ENCODE data around the gene COPS2. TPM values are rescaled to one million over a fixed set of nuclear protein-coding genes. Genes with fewer than 3 reads are reported as not detected.

Gene COPS2
- polyA plus RNA-seq, 1 of the 3 experiments (the other 2 are of a cell fraction): 21.3 TPM

DNA sequence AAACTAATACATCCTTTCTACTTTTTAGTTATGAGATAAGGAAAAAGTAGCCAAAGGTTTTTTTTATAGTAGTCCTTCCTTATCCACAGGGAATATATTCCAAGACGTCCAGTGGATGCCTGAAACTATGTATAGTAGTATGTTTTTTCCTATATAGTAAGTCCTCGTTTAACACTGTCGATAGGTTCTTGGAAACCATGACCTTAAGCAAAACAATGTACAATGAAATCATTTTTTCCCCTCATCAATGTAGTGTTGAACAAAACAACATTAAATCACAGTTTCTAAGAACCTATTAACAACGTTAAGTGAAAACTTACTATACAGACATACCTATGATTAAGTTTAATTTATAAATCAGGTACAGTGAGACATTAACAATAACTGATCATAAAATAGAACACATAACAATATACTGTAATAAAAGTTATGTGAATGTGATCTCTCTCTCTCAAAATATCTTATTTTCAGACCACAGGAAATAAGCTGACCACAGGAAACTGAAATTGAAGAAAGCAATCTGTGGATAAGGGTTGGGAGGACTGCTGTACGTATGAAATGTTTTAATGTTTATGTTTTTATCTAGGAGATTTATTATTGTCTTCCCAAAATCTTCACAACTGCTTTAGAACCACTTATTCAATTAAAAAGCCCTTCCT lies 20.6 kb downstream of the COPS2 start:
- H2AFZ ChIP-seq (ENCODE audit: low read depth): no peak overlapping the region
- POLR2A ChIA-PET: no interaction called here
- H4K20me1 ChIP-seq (ENCODE audit: insufficient read depth): no peaks in the 10 kb centered on the region
- H3K79me2 ChIP-seq (ENCODE audit: insufficient read depth): peaks cover 28% of the 10 kb centered on the region
- peaks cover 0 to 40% of the 10 kb centered on the region in 2 experiments; a peak in 2 of 4 replicates for H3K4me1 ChIP-seq (ENCODE audit: control insufficient read depth in 1 of 2, insufficient read depth in 2 of 2, low read depth in 1 of 2, low read length in 1 of 2)
- TF ChIP-seq EP300 (IDR thresholded peaks at IDR 0.05; ENCODE audit: borderline replicate concordance in 1 of 2, low read depth in 1 of 2, low read length in 1 of 2) (no peak), FOXM1 (IDR thresholded peaks at IDR 0.05; ENCODE audit: low read depth) (no peak), YY1 (IDR thresholded peaks at IDR 0.05; ENCODE audit: low read depth) (no peak), RCOR1 (IDR thresholded peaks at IDR 0.05; ENCODE audit: low read length) (no peak), NFIC (IDR thresholded peaks at IDR 0.05; ENCODE audit: borderline replicate concordance) (no peak), NRF1 (IDR thresholded peaks at IDR 0.05; ENCODE audit: low read depth, low read length) (no peak), FOSL2 (IDR thresholded peaks at IDR 0.05; ENCODE audit: borderline replicate concordance, low read depth) (no peak), TAF1 (IDR thresholded peaks at IDR 0.05; ENCODE audit: borderline replicate concordance, low read depth, low read length) (no peak), TEAD4 (IDR thresholded peaks at IDR 0.05; ENCODE audit: borderline replicate concordance, insufficient read depth) (no peak), RXRA (IDR thresholded peaks at IDR 0.05; ENCODE audit: borderline replicate concordance, low read depth) (no peak), CHD2 (IDR thresholded peaks at IDR 0.05; ENCODE audit: low read length, partially characterized antibody) (no peak)
- TF ChIP-seq, protein P1, sequence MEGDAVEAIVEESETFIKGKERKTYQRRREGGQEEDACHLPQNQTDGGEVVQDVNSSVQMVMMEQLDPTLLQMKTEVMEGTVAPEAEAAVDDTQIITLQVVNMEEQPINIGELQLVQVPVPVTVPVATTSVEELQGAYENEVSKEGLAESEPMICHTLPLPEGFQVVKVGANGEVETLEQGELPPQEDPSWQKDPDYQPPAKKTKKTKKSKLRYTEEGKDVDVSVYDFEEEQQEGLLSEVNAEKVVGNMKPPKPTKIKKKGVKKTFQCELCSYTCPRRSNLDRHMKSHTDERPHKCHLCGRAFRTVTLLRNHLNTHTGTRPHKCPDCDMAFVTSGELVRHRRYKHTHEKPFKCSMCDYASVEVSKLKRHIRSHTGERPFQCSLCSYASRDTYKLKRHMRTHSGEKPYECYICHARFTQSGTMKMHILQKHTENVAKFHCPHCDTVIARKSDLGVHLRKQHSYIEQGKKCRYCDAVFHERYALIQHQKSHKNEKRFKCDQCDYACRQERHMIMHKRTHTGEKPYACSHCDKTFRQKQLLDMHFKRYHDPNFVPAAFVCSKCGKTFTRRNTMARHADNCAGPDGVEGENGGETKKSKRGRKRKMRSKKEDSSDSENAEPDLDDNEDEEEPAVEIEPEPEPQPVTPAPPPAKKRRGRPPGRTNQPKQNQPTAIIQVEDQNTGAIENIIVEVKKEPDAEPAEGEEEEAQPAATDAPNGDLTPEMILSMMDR (IDR thresholded peaks at IDR 0.05): no peak
- TF ChIP-seq, protein P2, sequence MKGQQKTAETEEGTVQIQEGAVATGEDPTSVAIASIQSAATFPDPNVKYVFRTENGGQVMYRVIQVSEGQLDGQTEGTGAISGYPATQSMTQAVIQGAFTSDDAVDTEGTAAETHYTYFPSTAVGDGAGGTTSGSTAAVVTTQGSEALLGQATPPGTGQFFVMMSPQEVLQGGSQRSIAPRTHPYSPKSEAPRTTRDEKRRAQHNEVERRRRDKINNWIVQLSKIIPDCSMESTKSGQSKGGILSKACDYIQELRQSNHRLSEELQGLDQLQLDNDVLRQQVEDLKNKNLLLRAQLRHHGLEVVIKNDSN (IDR thresholded peaks at IDR 0.05; ENCODE audit: borderline replicate concordance, low read depth): no peak
- TF ChIP-seq, protein P3, sequence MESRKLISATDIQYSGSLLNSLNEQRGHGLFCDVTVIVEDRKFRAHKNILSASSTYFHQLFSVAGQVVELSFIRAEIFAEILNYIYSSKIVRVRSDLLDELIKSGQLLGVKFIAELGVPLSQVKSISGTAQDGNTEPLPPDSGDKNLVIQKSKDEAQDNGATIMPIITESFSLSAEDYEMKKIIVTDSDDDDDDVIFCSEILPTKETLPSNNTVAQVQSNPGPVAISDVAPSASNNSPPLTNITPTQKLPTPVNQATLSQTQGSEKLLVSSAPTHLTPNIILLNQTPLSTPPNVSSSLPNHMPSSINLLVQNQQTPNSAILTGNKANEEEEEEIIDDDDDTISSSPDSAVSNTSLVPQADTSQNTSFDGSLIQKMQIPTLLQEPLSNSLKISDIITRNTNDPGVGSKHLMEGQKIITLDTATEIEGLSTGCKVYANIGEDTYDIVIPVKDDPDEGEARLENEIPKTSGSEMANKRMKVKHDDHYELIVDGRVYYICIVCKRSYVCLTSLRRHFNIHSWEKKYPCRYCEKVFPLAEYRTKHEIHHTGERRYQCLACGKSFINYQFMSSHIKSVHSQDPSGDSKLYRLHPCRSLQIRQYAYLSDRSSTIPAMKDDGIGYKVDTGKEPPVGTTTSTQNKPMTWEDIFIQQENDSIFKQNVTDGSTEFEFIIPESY (IDR thresholded peaks at IDR 0.05; ENCODE audit: borderline replicate concordance, low read depth): no peak
- peak overlapping the region in 1 of 2 experiments; percentile 77; a peak in 2 of 4 replicates for H3K27ac ChIP-seq (ENCODE audit: low read depth in 2 of 2, low read length in 1 of 2)
- CTCF ChIA-PET: interaction anchor here (0.6 to 1.1 kb wide), 2 partner anchors 10 to 11 kb away, joined by 3 to 4 read pairs; no protein-coding TSS in a partner anchor
- peaks cover 85 to 88% of the 10 kb centered on the region in 2 experiments for H3K36me3 ChIP-seq (replicated peaks in 1 of 2; ENCODE audit: control insufficient read depth in 1 of 2, insufficient read depth in 2 of 2, low read length in 1 of 2)
- peak overlapping the region; percentile 8; the same call in 1 of the 2 replicates for H3K4me2 ChIP-seq
- no peaks in the 10 kb centered on the region for H3K9me3 ChIP-seq
- no peaks in the 10 kb centered on the region for H3K27me3 ChIP-seq (ENCODE audit: insufficient read depth)
- WGBS (ENCODE audit: low lambda C conversion rate): 80% methylated on average over 5 of the region's 5 CpGs
- no peaks in the 10 kb centered on the region; the same call in 1 of the 2 replicates for H3K9me2 ChIP-seq
- peaks cover 50% of the 10 kb centered on the region for H3F3A ChIP-seq (replicated peaks; ENCODE audit: insufficient read depth)
- peak overlapping the region; percentile 7; the same call in 1 of the 2 replicates for H3K9ac ChIP-seq
- DNase-seq: no peak
- no peak overlapping the region for H3K4me3 ChIP-seq (ENCODE audit: low read depth in 2 of 2, low read length in 1 of 2)

Data from SK-N-SH (cell line).